Ovary (tissue), 3 donors: Measurements from ENCODE around the gene CLDN4.

ENCODE experiments used
- CTCF ChIP-seq, 3 donors: fragments of 450-650 bp in 2 of 3; fragments of 200-600 bp in 1 of 3; IDR thresholded peaks; one replicate each; pipeline versions ENCODE4 v1.5.1 to v1.8.0; 2016 to 2022; ENCODE audit warnings: antibody characterized with exemption in 3 of 3, mild to moderate bottlenecking in 1 of 3
- POLR2A ChIP-seq: fragments of 450-650 bp; IDR thresholded peaks from one replicate; pipeline ENCODE4 v1.6.1; 2017; ENCODE audit warnings: antibody characterized with exemption, mild to moderate bottlenecking, moderate library complexity
- donor health status: DM: no; HTN: no; CAD: no.

DNA sequence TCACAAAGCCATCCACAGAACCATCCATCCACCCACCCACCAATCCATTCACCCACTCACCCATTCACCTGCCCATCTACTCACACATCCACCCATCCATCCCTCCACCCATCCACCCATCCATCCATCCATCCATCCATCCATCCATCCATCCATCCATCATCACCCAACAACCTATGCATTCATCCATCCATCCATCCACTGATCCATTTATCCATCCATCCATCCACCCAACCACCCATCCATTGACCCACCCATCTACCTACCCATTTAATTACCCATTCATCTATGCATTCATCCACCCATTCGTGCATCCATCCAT lies 35.6 kb downstream of the CLDN4 start:
- TF ChIP-seq CTCF (IDR thresholded peaks at IDR 0.05) (no peak), POLR2A (no peak)
